Lung (tissue), 12 donors: ENCODE data around the gene P4HA1. TPM values are rescaled to one million over a fixed set of nuclear protein-coding genes. Genes with fewer than 3 reads are reported as not detected.
A peak's percentile ranks its signal among the peaks of the same experiment; 100 is the strongest.

ENCODE experiments used
- ATAC-seq: fragments of 200-7000 bp; cut with Tn5 transposase; one replicate; pipeline ENCODE4 v1.9.1; 2020; ENCODE audit warnings: moderate number of reproducible peaks; ENCODE audit not compliant: insufficient read depth, low FRiP score
- DNase-seq, 3 donors: peaks; one replicate each; pipeline ENCODE4 v3.0.0-alpha.2; 2013 to 2017
- H3K27ac ChIP-seq, 2 donors: one replicate each; pipeline ENCODE4 v1.5.1; 2013; ENCODE audit warnings: mild to moderate bottlenecking in 2 of 2, moderate library complexity in 2 of 2, control low read depth in 1 of 2, inconsistent platforms in 1 of 2, low read depth in 1 of 2, low read length in 1 of 2
- H3K27me3 ChIP-seq, 3 donors: one replicate each; pipeline ENCODE4 v1.5.1; 2013; ENCODE audit warnings: low read length in 2 of 3; ENCODE audit not compliant: control insufficient read depth in 3 of 3, insufficient read depth in 3 of 3
- H3K36me3 ChIP-seq, 4 donors: one replicate each; pipeline ENCODE4 v1.5.1; 2013; ENCODE audit warnings: low read length in 4 of 4, mild to moderate bottlenecking in 1 of 4, moderate library complexity in 1 of 4; ENCODE audit not compliant: control insufficient read depth in 4 of 4, insufficient read depth in 4 of 4
- H3K4me1 ChIP-seq, 5 donors: one replicate each; pipeline ENCODE4 v1.5.1; 2013; ENCODE audit warnings: low read length in 5 of 5, mild to moderate bottlenecking in 2 of 5, moderate library complexity in 1 of 5; ENCODE audit not compliant: control insufficient read depth in 5 of 5, insufficient read depth in 5 of 5
- H3K4me3 ChIP-seq: one replicate; pipeline ENCODE4 v1.5.1; 2013; ENCODE audit warnings: mild to moderate bottlenecking, control low read depth, moderate library complexity
- H3K9ac ChIP-seq, 2 donors: one replicate each; pipeline ENCODE4 v1.5.1; 2013; ENCODE audit warnings: low read length in 2 of 2, control low read depth in 1 of 2; ENCODE audit not compliant: insufficient read depth in 1 of 2
- H3K9me3 ChIP-seq, 4 donors: one replicate each; pipeline ENCODE4 v1.5.1; 2013; ENCODE audit warnings: low read length in 3 of 4, mild to moderate bottlenecking in 1 of 4, moderate library complexity in 1 of 4; ENCODE audit not compliant: control insufficient read depth in 4 of 4, insufficient read depth in 3 of 4
- CTCF ChIP-seq: IDR thresholded peaks from 2 replicates; pipeline ENCODE4 v1.5.1; 2012; ENCODE audit warnings: mild to moderate bottlenecking; ENCODE audit errors: control extremely low read depth, extremely low read depth
- WGBS, 2 donors: extraction: QIAGEN DNeasy Blood & Tissue Kit; methylation state at CpG; one replicate each; pipeline ENCODE4 v1.1.7; 2013; 5-methylcytosine and 5-hydroxymethylcytosine counted together
- polyA plus RNA-seq, 2 donors: library from polyadenylated mRNA; stranded (reverse); fragments of 200-250 nt; gene quantifications; one replicate each; pipeline ENCODE4 v1.2.1, GENCODE V29; 2013
- total RNA-seq, 2 donors: library from RNA; depleted of rRNA in 1 of 2; stranded (reverse); fragments of >200 nt in 1 of 2; gene quantifications; one replicate each; pipeline ENCODE4 v1.2.1, GENCODE V29; 2014 to 2021
- donor health status: control.
- donor health status: control.
- donor health status: Bipolar disorder and iron deficiency.
- donor health status: healthy.
- donor health status: DM: yes; HTN: yes; CAD: no.

P4HA1 gene
- total and polyA plus RNA-seq, 4 donors, result 10.5 to 71.0 (median 32.2) TPM

GRCh38 chr10:73054286-73054685, 42.4 kb downstream of the P4HA1 start:
- no peak for DNase-seq
- H3K9me3 ChIP-seq, result no peaks in the 10 kb centered on the region
- H3K27ac ChIP-seq, result no peak overlapping the region
- H3K9ac ChIP-seq, result no peak overlapping the region
- no peaks in the 10 kb centered on the region for H3K27me3 ChIP-seq
- ATAC-seq, result no peak
- H3K4me3 ChIP-seq, result no peak overlapping the region
- WGBS, 2 donors, result 72 to 79% methylated on average over 2 of the region's 2 CpGs
- H3K4me1 ChIP-seq, result no peaks in the 10 kb centered on the region
- peaks cover 5 to 25% (median 11%) of the 10 kb centered on the region in 4 donors for H3K36me3 ChIP-seq
- TF ChIP-seq CTCF, result no peak

DNA sequence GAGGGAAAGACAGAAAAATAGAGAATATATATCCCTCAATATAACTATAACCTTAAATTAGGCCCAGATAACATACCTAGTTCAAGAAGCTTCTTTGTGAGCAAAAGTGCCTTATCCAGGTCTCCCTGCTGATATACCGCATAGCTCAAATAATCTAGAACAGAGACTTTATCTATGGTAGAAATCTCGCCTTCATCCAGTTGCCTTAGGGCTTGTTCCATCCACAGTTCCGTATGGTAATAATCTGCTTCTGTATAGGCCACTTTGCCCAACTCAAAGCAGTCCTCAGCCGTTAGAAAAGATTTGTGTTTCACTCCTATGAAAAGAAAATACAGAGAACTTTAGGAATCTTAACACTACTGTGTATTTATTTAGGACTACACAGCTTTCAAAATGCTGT, 43.4 kb downstream of the P4HA1 start:
- no peaks in the 10 kb centered on the region for H3K27me3 ChIP-seq
- TF ChIP-seq CTCF, result no peak
- H3K9me3 ChIP-seq, result no peaks in the 10 kb centered on the region
- H3K9ac ChIP-seq, result no peak overlapping the region
- 93 to 96% methylated on average over 4 of the region's 4 CpGs for WGBS, 2 donors
- no peak for DNase-seq
- no peaks in the 10 kb centered on the region for H3K4me1 ChIP-seq
- no peak for ATAC-seq
- peaks cover 5 to 28% (median 10%) of the 10 kb centered on the region in 4 donors for H3K36me3 ChIP-seq
- H3K27ac ChIP-seq, result no peak overlapping the region
- no peak overlapping the region for H3K4me3 ChIP-seq

DNA sequence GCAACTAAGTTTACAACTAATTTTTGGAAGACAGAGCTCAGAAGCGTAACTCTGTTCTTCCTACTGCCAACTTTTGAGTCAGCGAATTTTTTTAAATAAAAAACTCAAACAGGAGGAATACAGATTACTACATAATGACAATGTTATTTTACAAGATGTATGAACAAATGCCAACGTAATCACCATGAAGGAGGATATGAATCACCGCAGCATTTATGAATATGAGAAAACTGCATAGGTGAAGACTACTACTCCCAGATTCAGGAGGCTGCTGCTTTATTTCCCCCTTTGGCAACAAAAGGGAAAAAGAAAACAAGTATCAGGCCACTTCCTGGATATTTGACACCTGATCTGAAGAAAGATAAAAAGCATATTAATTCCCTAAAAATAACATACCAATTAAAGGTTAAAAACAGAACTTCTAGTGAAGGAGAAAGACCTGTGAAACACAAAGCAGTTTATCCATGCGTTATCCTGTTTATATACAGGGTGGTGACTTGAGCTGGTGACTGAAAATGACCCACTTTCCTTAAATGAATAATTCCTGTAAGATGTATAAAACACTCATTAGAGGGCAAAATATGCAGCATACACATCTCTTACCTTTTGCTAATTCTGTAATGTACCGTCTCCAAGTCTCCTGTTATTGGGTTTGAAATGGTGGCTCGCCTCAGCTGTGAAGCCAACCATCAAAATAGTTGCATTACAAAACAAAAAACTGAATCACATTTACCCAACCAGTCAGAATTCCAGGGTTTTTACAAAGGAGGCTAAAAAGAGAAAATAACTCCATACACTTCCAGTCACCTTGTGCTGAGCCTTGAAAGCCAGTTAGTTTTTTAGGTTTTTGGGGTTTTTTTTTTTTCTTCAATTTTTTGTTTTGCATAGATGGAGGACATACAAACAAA, 52.0 kb downstream of the P4HA1 start:
- ATAC-seq (no peak), DNase-seq (peak in 2 of 3 donors; percentile 56 to 59)
- TF ChIP-seq CTCF, result no peak
- Histone ChIP-seq H3K4me1 (peaks cover 0 to 11% (median 3%) of the 10 kb centered on the region in 5 donors), H3K9ac (no peak overlapping the region), H3K36me3 (peaks cover 4 to 18% (median 6%) of the 10 kb centered on the region in 4 donors), H3K27me3 (no peaks in the 10 kb centered on the region), H3K27ac (no peak overlapping the region), H3K4me3 (no peak overlapping the region), H3K9me3 (no peaks in the 10 kb centered on the region)
- 72 to 81% methylated on average over 7 of the region's 7 CpGs for WGBS, 2 donors
